Fibroblast of the aortic adventitia (primary cell): ENCODE results near the gene GPR157. TPM values are rescaled to one million over a fixed set of nuclear protein-coding genes. Genes with fewer than 3 reads are reported as not detected.
"Not testable (repeated sequence)": the region's sequence is repeated elsewhere in the genome, so short reads cannot be mapped to it uniquely, and the experiment has no call there.

Experiments
- DNase-seq: peaks from one replicate; pipeline ENCODE4 v3.0.0-alpha.2; 2010; ENCODE audit warnings: low read depth
- H3K4me3 ChIP-seq: 2 replicates; pipeline ENCODE4 v1.5.1; 2011; ENCODE audit warnings: low read depth, mild to moderate bottlenecking, control low read depth, low read length, moderate library complexity
- total RNA-seq: library from RNA; depleted of rRNA; stranded (reverse); fragments of >200 nt; gene quantifications from 2 replicates; pipeline ENCODE4 v1.2.3, GENCODE V29; 2012; ENCODE audit warnings: low replicate concordance
- TF ChIP-seq, protein P1 (sequence below): IDR thresholded peaks from 2 replicates; pipeline ENCODE4 v1.5.1; 2011; ENCODE audit warnings: mild to moderate bottlenecking, low read length, control low read depth, inconsistent platforms; ENCODE audit not compliant: insufficient read depth

GPR157 gene
- total RNA-seq, 1 donor = 1.6 TPM

GRCh38 chr1:9135073-9135836 lies 6.4 kb upstream of the GPR157 start:
- DNase-seq = no peak
- TF ChIP-seq, protein P1, sequence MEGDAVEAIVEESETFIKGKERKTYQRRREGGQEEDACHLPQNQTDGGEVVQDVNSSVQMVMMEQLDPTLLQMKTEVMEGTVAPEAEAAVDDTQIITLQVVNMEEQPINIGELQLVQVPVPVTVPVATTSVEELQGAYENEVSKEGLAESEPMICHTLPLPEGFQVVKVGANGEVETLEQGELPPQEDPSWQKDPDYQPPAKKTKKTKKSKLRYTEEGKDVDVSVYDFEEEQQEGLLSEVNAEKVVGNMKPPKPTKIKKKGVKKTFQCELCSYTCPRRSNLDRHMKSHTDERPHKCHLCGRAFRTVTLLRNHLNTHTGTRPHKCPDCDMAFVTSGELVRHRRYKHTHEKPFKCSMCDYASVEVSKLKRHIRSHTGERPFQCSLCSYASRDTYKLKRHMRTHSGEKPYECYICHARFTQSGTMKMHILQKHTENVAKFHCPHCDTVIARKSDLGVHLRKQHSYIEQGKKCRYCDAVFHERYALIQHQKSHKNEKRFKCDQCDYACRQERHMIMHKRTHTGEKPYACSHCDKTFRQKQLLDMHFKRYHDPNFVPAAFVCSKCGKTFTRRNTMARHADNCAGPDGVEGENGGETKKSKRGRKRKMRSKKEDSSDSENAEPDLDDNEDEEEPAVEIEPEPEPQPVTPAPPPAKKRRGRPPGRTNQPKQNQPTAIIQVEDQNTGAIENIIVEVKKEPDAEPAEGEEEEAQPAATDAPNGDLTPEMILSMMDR = no peak

GRCh38 chr1:9133870-9134585 lies 5.1 kb upstream of the GPR157 start:
- TF ChIP-seq, protein P1 = no peak
- no peak overlapping the region for H3K4me3 ChIP-seq
- DNase-seq = no peak

More at GRCh38 chr1:9135073-9135836, 6.4 kb upstream of the GPR157 start:
- H3K4me3 ChIP-seq = no peak overlapping the region

GRCh38 chr1:9129266-9130041 lies 552 bp upstream of the GPR157 start:
- TF ChIP-seq, protein P1 = no peak
- H3K4me3 ChIP-seq = peak overlapping the region; percentile 61

GRCh38 chr1:9128166-9128519 lies 759 bp downstream of the GPR157 start:
- TF ChIP-seq, protein P1 = no peak
- no peak for DNase-seq
- H3K4me3 ChIP-seq = peak overlapping the region; percentile 66

More at GRCh38 chr1:9129266-9130041, 552 bp upstream of the GPR157 start:
- DNase-seq = peak; percentile 33

- TF ChIP-seq, protein P1 = no peak
- no peak for DNase-seq
These were observed 1.3 kb downstream of the GPR157 start for GRCh38 chr1:9127395-9128165.

DNA sequence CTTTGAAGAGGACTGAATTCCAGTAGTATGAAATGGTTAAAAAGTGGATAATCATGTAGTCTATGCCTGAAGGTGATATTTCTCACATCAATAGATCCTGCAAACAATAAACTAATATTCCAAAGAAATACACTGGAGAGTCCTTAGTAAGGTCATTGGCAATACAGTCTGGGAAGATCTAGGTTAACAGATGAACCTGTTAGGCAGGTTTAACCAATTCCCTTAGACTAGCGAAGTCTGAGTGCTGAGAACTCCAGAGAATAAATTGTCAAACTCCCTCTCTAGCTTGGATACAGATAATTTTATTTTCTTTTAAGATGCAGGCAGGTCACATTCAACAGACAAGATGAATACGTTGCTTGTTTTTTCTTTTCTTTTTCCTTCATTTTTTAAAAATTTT lies 2.4 kb downstream of the GPR157 start:
- TF ChIP-seq, protein P1 = no peak

More at GRCh38 chr1:9127395-9128165, 1.3 kb downstream of the GPR157 start:
- H3K4me3 ChIP-seq = peak overlapping the region; percentile 66

GRCh38 chr1:9125847-9126246 lies 3.1 kb downstream of the GPR157 start:
- not testable (repeated sequence) for DNase-seq, H3K4me3 ChIP-seq

More for the DNA sequence above, 2.4 kb downstream of the GPR157 start:
- H3K4me3 ChIP-seq = no peak overlapping the region
- DNase-seq = no peak
